Activated T-cell treated with anti-CD3 and anti-CD28 coated beads, Interleukin-2, amount 50 U/mL, for 4 hours (primary cell): ENCODE data around the gene SOX5. TPM values are rescaled to one million over a fixed set of nuclear protein-coding genes. Genes with fewer than 3 reads are reported as not detected.

ENCODE experiments used
- ATAC-seq, 2 donors: fragments of 200-7000 bp; cut with Tn5 transposase; one replicate each; pipeline ENCODE4 v1.10.0; 2021
- DNase-seq: peaks from one replicate; pipeline ENCODE4 v3.0.0-alpha.2; 2020
- H3K27me3 Mint-ChIP-seq: one replicate; pipeline ENCODE4 v1.8.0; 2021; ENCODE audit warnings: low read depth, mixed read lengths
- H3K36me3 Mint-ChIP-seq: one replicate; pipeline ENCODE4 v1.8.0; 2022; ENCODE audit warnings: mixed read lengths; ENCODE audit not compliant: insufficient read depth
- H3K4me1 Mint-ChIP-seq: one replicate; pipeline ENCODE4 v1.8.0; 2021; ENCODE audit warnings: low read depth, mixed read lengths
- H3K4me3 Mint-ChIP-seq: one replicate; pipeline ENCODE4 v1.8.0; 2021; ENCODE audit warnings: mild to moderate bottlenecking, moderate library complexity, mixed read lengths
- H3K9me3 Mint-ChIP-seq: one replicate; pipeline ENCODE4 v1.8.0; 2021; ENCODE audit warnings: mixed read lengths
- total RNA-seq, 3 donors: library from RNA; stranded (reverse); gene quantifications; one replicate each; pipeline ENCODE4 v1.2.1, GENCODE V29; 2021

Gene SOX5
- total RNA-seq, 3 donors from 2014 or later: 0.15 to 1.7 (median 0.34) TPM

DNA sequence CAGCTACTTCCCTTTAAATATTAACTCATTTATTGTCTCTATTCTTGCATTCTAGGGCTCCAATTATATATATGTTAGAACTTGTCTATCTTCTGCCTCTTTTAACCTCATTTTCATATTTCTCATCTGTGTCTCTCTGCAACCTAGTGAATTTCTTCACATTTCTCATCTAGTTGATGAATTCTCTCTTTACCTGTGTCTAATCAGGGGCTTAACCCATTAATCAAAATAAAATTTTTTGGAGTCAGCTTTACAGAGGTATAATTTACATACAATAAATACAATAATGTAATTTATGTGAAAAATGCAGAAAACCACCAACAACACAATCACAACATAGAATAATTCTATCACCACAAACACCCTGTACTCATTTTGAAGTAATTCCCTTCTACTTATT is 255.2 kb downstream of the SOX5 start:
- peaks cover 11% of the 10 kb centered on the region for H3K9me3 Mint-ChIP-seq
- H3K36me3 Mint-ChIP-seq: no peaks in the 10 kb centered on the region
- H3K27me3 Mint-ChIP-seq: no peaks in the 10 kb centered on the region
- no peaks in the 10 kb centered on the region for H3K4me1 Mint-ChIP-seq
- ATAC-seq (no peak), DNase-seq (no peak)
- no peak overlapping the region for H3K4me3 Mint-ChIP-seq

DNA sequence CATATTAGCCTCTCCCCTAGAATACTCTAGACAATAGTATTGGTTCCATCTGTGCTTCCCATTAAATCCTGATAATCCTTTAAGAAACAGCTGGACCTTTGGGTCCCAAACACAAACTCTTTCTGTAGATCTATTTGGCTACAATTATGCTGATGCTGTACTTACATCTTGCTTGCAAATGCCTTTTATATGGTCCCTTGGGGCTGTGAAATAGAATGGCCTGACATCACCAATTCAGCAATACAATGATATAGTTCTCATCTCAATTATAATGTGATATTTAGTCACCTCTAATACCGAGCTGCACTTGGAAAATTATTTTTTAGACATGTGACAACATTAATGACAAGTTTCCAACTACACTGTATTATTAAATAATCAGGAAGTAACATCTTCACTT is 261.5 kb downstream of the SOX5 start:
- DNase-seq: no peak
- Mint-ChIP-seq H3K4me1 (no peaks in the 10 kb centered on the region), H3K4me3 (no peak overlapping the region), H3K36me3 (no peaks in the 10 kb centered on the region), H3K27me3 (no peaks in the 10 kb centered on the region), H3K9me3 (peaks cover 6% of the 10 kb centered on the region)
- ATAC-seq: no peak

DNA sequence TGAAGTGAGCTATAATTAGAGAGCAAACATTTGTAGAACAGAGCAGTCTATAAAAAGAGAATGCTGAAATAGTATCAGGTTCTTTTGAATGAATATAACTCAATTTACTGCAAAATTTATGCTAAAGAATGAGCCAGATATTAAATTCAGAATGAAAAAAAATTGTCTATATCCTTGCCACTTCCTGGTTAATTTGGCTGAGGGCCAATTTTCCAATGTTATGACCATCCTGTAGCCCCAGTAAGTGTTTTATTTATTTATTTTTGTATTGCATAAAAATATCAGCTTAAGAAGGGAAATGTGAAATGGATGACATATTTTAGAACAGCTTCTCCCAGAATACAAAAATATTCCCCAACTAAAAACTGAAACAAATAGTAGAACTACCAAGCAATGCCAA is 263.4 kb downstream of the SOX5 start:
- no peak for ATAC-seq
- DNase-seq: no peak
- Mint-ChIP-seq H3K4me1 (no peaks in the 10 kb centered on the region), H3K9me3 (peaks cover 6% of the 10 kb centered on the region), H3K27me3 (no peaks in the 10 kb centered on the region), H3K4me3 (no peak overlapping the region), H3K36me3 (no peaks in the 10 kb centered on the region)

DNA sequence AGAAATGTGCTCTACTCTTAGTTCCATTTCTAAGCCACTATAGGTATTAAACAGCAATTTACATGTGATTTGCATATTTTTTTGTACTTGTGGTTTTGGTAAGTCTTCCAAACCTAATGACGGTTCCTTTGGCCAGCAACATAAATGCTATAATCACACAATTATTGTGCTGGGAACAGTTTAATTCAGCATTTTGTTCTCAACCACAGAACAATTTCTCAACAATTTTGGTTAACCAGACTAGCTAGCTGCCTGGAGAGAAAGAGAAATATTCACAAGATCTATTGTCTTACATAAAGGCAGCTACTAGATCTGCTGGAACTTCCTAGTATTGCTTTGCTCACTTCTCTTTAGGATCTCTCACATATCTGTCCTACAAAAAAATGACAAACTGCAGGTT is 265.3 kb downstream of the SOX5 start:
- Mint-ChIP-seq H3K36me3 (no peaks in the 10 kb centered on the region), H3K27me3 (no peaks in the 10 kb centered on the region)
- DNase-seq: no peak

DNA sequence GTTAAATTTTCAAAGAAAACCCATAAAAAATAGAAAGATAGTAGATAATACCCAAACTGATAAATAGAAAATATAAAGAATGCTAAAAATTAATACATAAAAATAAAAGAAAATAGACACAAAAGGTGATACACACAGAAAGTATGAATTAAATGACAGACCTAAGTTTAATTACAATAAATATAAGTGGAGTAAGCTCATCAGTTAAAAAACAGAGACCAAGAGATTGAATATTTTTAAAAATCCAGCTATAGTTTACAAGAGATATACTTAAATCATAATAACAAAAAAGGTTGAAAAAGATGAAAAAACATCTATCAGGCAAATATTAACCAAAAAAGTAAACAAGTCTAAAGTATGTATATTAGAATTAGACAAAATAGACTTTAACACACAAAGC is 268.2 kb downstream of the SOX5 start:
- DNase-seq: no peak
- Mint-ChIP-seq H3K9me3 (no peaks in the 10 kb centered on the region), H3K4me3 (no peak overlapping the region), H3K4me1 (no peaks in the 10 kb centered on the region), H3K36me3 (no peaks in the 10 kb centered on the region), H3K27me3 (no peaks in the 10 kb centered on the region)
- no peak for ATAC-seq

More for the DNA sequence above, 265.3 kb downstream of the SOX5 start:
- no peak for ATAC-seq
- H3K4me1 Mint-ChIP-seq: no peaks in the 10 kb centered on the region
- no peak overlapping the region for H3K4me3 Mint-ChIP-seq
- no peaks in the 10 kb centered on the region for H3K9me3 Mint-ChIP-seq

DNA sequence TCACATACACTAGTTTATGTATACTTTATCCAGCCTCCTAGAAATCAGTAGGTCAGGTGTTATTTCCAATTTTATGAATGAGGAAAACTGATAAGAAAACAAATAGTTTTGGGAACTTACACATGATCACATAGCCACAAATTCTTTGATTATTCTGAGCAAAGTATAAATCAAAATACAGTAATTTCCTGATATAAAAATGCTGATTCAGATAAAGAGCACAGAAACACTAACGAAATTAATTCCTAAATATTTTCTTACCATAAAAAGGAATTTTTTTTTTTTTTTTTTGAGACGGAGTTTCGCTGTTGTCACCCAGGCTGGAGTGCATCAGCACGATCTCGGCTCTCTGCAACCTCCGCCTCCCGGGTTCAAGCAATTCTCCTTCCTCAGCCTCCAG is 275.4 kb downstream of the SOX5 start:
- Mint-ChIP-seq H3K9me3 (peaks cover 3% of the 10 kb centered on the region), H3K36me3 (no peaks in the 10 kb centered on the region), H3K27me3 (no peaks in the 10 kb centered on the region), H3K4me1 (no peaks in the 10 kb centered on the region), H3K4me3 (no peak overlapping the region)
- DNase-seq: no peak
- no peak for ATAC-seq

DNA sequence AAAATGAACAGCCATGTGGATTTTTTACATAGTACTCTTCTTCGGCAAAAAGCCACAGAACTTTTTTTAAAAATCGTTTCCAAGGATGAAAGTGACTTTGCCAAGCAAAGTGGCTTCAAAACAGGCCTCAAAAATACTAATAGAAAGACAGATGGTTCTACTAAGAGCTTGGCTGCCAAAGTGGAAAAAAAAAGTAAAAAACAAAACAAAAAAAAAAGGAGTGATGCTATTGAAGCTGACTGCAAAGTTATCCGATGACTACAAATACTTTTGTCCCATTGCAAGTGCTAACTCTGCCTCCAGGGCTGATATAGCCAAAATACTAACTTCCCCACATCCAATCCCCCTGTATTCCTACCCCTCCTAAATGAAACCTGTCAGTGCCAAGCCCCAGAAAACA is 277.6 kb downstream of the SOX5 start:
- peaks cover 3% of the 10 kb centered on the region for H3K9me3 Mint-ChIP-seq
- no peaks in the 10 kb centered on the region for H3K27me3 Mint-ChIP-seq
- ATAC-seq (no peak), DNase-seq (no peak)
- H3K4me1 Mint-ChIP-seq: no peaks in the 10 kb centered on the region
- no peak overlapping the region for H3K4me3 Mint-ChIP-seq
- no peaks in the 10 kb centered on the region for H3K36me3 Mint-ChIP-seq

DNA sequence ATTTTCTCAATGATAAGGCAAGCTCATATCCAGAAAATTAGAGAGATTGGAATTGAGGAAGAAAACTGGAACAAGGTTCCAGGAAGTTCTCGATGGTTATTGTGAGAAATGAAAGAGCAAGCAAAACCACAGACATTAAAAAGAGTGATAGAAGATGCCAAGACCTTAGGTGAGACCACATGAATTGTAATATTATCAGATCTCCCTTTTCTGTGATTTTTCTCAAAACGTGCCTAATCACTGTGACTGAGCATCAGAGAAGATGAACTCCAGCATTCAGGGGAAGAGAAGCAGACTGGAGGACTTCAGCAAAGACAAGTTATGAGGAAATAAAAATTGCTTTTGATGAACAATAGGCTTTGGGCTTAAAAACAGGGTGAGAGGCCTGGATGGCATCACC is 278.8 kb downstream of the SOX5 start:
- no peak for DNase-seq
- H3K4me1 Mint-ChIP-seq: no peaks in the 10 kb centered on the region
- H3K4me3 Mint-ChIP-seq: no peak overlapping the region
- H3K36me3 Mint-ChIP-seq: no peaks in the 10 kb centered on the region
- peaks cover 1% of the 10 kb centered on the region for H3K9me3 Mint-ChIP-seq
- ATAC-seq: no peak
- no peaks in the 10 kb centered on the region for H3K27me3 Mint-ChIP-seq

DNA sequence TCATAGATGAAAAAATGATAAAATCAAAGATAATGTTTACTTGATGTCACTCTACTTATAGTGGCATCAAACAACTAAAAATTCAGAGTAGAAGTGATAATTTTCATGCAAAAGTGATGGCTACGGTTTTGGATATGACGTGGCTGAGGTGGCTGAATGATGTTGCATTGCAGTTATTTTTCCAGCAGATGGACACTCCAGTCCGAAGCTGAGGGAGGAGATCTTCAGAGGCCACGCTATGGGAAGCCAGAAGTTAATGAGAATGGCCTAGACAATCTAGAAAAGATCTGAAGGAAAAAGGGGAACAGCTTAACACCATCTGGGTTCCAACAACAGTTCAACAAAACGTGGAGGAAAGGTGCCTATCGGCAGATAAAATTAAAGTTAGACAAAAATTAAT is 279.8 kb downstream of the SOX5 start:
- ATAC-seq: no peak
- no peaks in the 10 kb centered on the region for H3K27me3 Mint-ChIP-seq
- H3K36me3 Mint-ChIP-seq: no peaks in the 10 kb centered on the region
- DNase-seq: no peak
- no peaks in the 10 kb centered on the region for H3K4me1 Mint-ChIP-seq
- H3K9me3 Mint-ChIP-seq: no peaks in the 10 kb centered on the region
- no peak overlapping the region for H3K4me3 Mint-ChIP-seq

DNA sequence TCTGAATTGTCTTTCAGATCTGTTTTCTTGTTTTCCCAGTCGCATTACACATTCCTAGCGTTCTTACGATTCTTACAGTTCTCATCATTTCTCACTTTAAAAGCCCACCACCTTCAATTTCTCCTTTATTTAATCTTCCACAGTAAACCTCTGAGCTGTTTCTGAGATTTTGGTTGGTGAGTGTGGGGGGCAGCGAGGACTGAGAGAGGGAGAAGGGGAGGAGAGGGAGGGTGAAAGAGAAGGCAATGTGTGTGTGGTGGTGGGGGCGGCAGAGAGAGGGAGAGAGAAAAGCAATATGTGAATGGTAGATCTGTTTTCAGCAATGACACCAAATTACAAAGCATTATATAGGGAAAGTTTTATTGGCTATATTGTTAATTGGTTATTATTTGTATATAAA is 282.6 kb downstream of the SOX5 start:
- no peak for ATAC-seq
- Mint-ChIP-seq H3K4me1 (no peaks in the 10 kb centered on the region), H3K9me3 (no peaks in the 10 kb centered on the region), H3K36me3 (no peaks in the 10 kb centered on the region), H3K4me3 (no peak overlapping the region), H3K27me3 (no peaks in the 10 kb centered on the region)
- no peak for DNase-seq

DNA sequence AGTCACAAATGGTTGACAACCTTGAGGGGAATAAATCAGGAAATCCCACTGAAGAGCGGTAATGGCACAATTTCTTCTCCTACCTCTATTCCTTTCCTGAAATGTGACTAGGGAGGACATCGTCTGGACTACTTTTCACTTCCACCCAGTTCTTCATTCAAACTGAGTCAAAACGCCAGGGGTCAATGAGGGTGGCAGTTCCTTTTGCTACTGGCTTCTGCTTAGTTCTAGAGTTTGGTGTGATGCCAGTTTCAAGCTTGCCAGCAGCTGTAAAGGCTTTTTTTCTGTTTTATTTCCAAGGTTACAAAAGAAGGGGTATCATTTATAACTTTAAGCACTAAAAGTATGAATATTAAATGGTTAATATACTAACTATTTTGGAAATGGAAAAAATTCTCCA is 286.5 kb downstream of the SOX5 start:
- Mint-ChIP-seq H3K36me3 (no peaks in the 10 kb centered on the region), H3K27me3 (no peaks in the 10 kb centered on the region), H3K9me3 (no peaks in the 10 kb centered on the region), H3K4me3 (no peak overlapping the region), H3K4me1 (no peaks in the 10 kb centered on the region)
- ATAC-seq: no peak
- no peak for DNase-seq

DNA sequence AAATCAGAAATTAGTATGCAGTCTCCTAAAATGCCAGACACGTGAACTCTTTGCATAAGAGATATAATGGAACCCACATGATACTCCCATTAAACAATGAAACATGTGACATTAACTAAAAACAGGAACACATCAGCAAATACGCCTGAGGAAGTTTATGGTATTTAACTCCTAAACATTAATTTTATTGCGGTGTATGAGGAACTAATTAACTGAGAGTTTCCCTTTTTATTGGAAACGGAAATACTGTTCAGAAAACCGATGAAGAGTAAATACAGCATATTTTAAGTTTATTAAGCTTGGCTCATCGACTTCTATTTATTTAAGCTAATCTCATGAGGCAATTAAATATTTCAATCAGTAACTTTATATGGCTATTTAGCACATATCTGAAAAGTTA is 290.3 kb downstream of the SOX5 start:
- no peak for DNase-seq
- H3K36me3 Mint-ChIP-seq: no peaks in the 10 kb centered on the region
- ATAC-seq: no peak
- no peaks in the 10 kb centered on the region for H3K4me1 Mint-ChIP-seq
- H3K4me3 Mint-ChIP-seq: no peak overlapping the region
- no peaks in the 10 kb centered on the region for H3K9me3 Mint-ChIP-seq
- H3K27me3 Mint-ChIP-seq: no peaks in the 10 kb centered on the region

DNA sequence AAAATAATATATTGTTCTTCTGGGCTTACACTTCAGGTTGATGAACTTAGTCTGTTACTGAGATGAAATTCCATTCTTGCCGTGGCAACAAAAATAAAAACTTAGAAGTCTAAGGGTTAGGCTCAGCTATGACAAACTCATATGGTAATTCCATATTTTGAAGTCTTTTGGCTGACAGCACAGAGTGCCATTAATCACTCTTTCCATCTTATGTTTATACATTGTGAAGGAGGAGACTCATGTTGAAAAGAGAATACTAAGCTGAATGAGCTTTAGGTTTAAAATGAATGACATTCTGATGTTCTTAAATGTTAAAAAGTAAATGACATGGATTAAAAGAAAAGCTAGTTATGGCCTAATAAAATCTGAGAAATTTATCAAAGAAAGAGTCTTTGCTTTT is 291.9 kb downstream of the SOX5 start:
- Mint-ChIP-seq H3K4me1 (no peaks in the 10 kb centered on the region), H3K9me3 (no peaks in the 10 kb centered on the region), H3K4me3 (no peak overlapping the region), H3K27me3 (no peaks in the 10 kb centered on the region), H3K36me3 (no peaks in the 10 kb centered on the region)
- ATAC-seq (no peak), DNase-seq (no peak)

DNA sequence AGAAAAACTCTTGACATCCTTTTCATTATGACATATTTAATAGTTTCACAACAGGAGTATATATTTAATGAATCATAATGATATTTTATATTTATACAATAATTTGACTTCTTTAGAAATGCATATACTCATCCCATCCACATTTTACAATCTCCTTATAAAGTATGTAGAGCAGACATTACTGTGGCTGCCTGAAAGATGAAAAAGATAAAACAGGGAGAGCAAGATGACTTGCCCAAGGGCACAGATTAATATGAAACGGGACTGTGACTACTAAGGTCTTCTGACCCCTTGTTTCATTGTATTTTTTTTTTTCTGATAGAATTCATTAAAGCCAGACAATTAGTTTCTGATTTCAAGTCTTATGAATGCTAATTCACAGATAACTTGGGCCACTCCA is 293.6 kb downstream of the SOX5 start:
- Mint-ChIP-seq H3K27me3 (no peaks in the 10 kb centered on the region), H3K9me3 (peaks cover 6% of the 10 kb centered on the region), H3K4me3 (no peak overlapping the region), H3K4me1 (no peaks in the 10 kb centered on the region), H3K36me3 (no peaks in the 10 kb centered on the region)
- no peak for DNase-seq
- no peak for ATAC-seq

DNA sequence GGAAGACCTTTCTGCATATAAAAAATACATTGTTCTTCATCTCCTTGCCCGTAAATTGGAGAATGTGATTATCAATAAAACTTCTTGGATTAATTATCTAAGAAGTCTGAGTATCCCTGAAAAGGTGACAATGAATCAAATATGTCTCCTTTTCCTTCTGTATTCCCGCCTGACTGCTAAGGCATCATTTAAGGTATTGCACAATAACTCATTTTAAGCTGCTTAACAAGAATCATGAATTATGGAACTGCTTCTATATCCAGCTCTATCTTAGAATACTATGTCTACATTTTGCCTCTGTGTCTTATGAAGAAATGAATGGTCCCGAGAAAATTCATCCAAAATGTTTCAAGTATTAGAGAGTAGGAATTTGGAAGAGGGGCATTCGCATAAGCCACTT is 294.4 kb downstream of the SOX5 start:
- Mint-ChIP-seq H3K4me3 (no peak overlapping the region), H3K9me3 (peaks cover 10% of the 10 kb centered on the region), H3K4me1 (no peaks in the 10 kb centered on the region), H3K27me3 (no peaks in the 10 kb centered on the region), H3K36me3 (no peaks in the 10 kb centered on the region)
- no peak for ATAC-seq
- no peak for DNase-seq

DNA sequence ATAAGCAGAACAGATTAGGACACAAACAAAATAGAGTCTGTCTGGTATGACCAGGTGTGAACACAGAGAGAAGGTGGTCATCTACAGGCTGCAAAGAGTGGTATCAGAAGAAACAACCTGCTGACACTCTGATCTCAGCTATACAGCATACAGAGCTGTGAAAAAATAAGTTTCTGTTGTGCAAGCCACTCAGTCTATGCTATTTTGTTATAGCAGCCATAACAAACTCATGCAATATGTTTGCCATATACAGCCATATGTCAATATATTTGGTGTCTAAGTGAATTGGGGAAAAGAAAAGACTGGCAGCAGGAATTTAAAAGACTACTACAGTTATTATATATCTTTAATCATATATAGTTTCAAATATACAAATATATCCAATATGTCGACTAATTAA is 300.9 kb downstream of the SOX5 start:
- ATAC-seq (no peak), DNase-seq (no peak)
- Mint-ChIP-seq H3K27me3 (no peaks in the 10 kb centered on the region), H3K36me3 (no peaks in the 10 kb centered on the region), H3K9me3 (peaks cover 23% of the 10 kb centered on the region), H3K4me1 (no peaks in the 10 kb centered on the region), H3K4me3 (no peak overlapping the region)
